ENCODE data around the gene NDUFA3.
"Not testable (repeated sequence)": the region's sequence is repeated elsewhere in the genome, so short reads cannot be mapped to it uniquely, and the experiment has no call there.

Gene NDUFA3

DNA sequence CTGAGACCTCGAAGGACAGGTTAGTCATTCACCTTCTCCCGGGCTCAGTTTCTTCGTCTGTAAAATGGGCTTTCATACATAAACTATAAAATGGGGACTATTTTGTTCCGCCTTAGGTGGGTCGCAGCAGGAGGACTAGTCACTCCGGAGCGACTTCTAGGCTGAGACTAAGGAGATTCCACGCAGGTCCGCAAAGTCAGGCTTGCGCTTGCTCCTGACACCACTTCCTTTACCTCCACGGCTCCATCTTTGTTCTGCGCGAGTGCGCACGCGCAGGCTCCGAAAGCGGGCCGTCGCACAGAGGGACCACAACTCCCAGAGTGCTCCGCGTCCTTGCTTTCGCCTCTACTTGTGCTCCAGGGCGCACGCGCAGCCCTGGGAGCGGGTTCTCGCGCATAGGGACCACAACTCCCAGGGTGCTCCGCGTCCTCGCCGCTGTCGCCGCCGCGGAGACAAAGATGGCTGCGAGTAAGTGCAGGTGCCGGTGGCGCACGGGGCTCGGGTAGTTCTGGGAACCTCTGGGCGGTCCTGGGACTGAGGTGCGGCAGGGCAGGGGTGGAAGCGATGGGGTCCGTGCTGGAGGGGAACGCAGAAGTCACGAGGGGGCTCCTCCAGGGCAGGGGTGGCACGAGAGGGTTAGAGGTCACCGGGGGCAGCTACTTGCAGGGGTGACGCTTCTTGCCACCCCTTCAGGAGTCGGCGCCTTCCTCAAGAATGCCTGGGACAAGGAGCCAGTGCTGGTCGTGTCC lies at the start of gene NDUFA3:
Gene NDUFA3, plus strand, starts transcription at position 435 of the 749 bp plus-strand sequence. Its CDS starts 24 bp downstream, at position 459.
- DNase-seq (ENCODE audit: low spot score) = peak; percentile 99

DNA sequence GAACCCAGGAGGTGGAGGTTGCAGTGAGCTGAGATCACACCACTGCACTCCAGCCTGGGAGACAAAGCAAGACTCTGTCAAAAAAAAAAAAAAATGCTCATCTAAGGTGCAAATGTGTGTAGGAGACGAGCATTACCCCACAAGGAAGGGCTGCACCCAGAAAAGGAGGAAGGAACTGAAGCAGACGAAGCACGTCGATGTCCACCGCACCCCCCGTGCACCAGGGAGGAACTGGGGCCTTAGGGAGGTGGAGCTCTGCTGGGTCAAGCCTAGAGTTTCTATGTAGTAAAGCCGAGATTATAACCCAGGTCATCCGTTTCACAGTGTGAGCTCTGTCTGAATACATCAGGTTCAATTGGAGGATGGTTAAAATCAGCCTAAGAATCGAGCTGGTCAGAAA lies 40.0 kb upstream of the NDUFA3 start:
- DNase-seq (ENCODE audit: low spot score) = no peak

DNA sequence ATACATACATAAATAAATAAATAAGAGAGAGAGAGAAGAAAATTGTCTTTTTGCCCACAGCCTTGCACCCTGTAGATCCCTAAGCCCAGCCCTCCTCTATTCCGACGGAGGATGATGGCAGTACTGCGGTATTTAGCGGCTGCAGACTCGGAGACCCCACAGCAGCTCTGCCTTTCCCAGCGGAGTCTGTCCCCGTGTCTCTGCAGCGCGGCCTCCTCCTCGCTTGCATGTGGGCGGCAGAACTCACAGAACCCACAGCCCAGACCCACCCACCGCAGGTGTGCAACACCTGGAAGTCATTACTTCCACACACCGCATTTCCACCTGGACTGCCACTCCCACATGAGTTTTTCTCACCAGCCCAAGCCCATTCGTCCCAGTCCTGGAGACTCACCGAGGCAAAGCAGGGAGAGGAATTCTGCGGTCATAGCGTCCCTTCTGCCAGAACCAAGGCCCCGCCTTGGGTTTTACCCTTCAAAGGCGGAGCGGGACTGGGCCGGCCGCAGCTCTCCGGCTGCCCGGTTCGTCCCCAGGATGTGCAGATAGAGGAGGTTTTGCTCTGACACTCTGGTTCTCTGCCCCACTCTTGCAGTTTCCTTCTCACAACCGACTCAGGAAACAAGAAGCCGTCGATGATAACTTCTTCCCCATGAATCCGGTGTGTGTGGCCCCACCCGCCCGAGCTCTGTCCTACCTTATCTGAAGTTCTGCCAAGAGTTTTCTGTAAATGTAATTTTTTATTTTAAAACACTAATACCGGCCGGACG lies 39.1 kb upstream of the NDUFA3 start, which contains the start of gene VSTM1:
Gene VSTM1, minus strand, starts transcription at position 548 of the 767 bp plus-strand sequence. Its CDS starts 120 bp downstream, at position 428.
- DNase-seq (ENCODE audit: low spot score) = no peak

GRCh38 chr19:54069470-54069869 lies 33.2 kb upstream of the NDUFA3 start:
- no peak for DNase-seq (ENCODE audit: low spot score)

DNA sequence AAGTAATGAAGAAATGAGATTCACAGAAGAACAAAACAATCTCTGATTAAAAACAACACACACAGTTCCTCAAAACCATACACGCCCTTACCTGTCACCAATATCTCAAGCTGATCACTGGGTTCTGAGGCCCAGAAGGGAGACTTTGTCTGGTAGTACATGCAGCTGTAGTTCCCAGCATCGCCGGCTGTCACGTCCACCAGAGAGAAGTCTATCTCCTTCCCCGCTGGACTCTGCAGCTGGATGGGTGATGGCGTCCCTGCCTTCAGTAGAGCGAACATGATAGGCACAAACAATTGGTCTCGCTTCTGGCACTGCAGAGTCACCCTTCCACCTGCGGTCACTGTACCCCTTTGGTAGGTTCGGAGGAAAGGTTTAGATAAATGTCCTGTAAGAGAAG lies 28.8 kb upstream of the NDUFA3 start:
- DNase-seq (ENCODE audit: low spot score) = no peak

- no peak for DNase-seq (ENCODE audit: low spot score)
Measured at GRCh38 chr19:54074851-54075250, 27.8 kb upstream of the NDUFA3 start.

GRCh38 chr19:54077334-54077733 lies 25.3 kb upstream of the NDUFA3 start:
- DNase-seq (ENCODE audit: low spot score) = no peak

DNA sequence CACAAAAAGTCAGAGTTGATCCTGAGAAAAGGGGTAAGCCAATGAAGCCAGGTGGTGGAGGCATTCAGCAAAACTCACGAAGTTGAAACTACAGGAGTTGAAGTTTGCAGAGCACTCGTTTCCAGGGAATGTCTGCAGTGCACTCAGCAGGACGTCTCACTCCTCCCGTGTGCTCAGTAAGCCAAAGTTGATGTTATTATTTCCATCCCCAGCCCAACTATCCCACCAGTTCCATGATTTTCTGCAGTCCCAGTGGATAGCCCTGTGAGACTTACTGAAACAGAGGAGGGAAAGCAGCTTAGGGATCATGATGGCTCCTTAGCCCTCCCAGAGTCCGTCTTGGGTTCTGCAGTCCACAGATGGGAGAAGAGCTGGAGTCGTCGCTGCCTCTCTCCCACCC lies 21.6 kb upstream of the NDUFA3 start, which contains the start of gene TARM1:
Gene TARM1, minus strand, starts transcription at position 334 of the 400 bp plus-strand sequence. Its CDS starts 25 bp downstream, at position 309.
- DNase-seq (ENCODE audit: low spot score) = no peak

- DNase-seq (ENCODE audit: low spot score) = no peak
Measured at GRCh38 chr19:54084410-54084809, 18.2 kb upstream of the NDUFA3 start.

DNA sequence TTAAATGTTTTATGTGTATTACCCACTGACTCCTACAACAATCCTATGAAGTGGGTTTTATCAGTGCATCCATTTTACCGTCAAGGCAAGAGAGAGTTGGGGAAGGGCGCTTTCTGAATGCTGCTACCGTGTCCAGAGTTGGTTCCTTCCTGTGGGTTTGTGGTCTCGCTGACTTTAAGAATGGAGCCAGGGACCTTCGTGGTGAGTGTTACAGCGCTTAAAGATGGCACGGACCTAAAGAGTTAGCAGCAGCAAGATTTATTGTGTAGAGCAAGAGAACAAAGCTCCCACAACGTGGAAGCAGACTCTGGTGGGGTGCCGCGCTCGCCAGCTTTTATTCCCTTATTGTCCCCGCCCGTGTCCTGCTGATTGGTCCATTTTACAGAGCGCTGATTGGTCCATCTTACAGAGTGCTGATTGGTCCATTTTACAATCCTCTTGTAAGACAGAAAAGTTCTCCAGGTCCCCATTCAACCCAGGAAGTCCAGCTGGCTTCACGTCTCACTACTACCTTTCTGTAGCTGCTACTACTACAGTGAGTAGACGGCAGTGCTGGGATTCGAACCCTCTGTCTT lies 8.1 kb upstream of the NDUFA3 start:
- DNase-seq (ENCODE audit: low spot score) = no peak

DNA sequence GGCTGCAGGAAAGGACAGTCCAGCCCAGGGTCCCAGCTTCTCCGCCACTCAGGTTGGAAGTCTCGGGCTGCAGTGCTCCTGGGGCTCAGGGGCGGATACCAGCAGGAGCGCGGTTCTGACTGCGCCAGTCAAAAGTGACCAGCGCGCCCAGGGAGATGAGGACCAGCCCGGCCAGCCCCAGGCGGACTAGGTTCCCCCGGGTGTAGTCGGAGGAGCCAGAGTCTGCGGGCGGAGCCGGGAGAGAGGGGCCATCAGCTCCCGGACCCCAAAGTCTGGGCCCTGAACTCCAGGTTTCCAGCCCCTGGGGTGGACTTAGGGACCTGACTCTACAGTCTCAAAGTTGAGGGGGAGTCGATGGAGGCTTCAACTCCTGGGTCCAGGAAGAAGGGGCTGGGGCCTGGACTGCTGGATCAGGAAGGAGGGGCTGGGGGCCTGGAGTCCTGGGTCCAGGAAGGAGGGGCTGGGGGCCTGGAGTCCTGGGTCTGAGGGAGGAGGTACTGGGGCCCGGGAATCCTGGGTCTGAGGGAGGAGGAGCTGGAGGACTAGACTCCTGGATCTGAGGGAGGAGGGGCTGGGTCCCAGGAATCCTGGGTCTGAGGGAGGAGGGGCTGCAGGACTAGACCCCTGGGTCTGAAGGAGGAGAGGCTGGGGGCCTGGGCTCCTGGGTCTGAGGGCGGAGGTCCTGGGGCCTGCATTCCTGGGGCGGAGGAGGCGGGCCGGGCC lies 7.4 kb upstream of the NDUFA3 start:
- DNase-seq (ENCODE audit: low spot score) = no peak

GRCh38 chr19:54095859-54096616 lies 6.6 kb upstream of the NDUFA3 start:
- DNase-seq (ENCODE audit: low spot score) = peak; percentile 48

- peak; percentile 29 for DNase-seq (ENCODE audit: low spot score)
Measured at GRCh38 chr19:54096617-54097106, 6.0 kb upstream of the NDUFA3 start.

DNA sequence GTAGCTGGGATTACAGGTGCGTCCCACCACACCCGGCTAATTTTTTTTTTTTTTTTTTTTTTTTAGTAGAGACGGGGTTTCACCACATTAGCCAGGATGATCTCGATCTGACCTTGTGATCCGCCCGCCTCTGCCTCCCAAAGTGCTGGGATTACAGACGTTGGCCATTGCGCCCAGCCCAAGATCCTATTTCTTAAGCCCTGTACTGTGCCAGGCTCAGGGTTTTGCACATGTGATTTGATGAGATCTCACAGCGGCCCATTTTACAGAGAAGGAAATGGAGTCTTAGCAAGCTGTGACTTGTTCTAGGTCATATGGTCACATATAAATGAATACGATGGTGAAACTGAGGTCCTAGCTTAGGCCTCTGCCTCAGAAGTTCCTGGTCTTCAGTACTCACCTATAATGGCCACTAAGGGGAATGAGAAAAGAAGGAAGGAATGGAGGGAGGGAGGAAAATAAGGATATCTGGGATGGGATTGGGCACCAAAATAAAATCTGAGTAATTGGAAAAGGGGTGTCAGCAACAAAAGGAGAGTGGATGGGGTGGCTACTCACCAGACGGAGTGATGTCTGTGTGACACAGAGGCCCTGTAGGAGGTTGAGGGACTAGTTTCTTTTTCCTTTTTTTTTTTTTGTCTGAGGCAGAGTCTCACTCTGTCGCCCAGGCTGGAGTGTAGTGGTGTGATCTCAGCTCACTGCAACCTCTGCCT lies 3.3 kb upstream of the NDUFA3 start:
- DNase-seq (ENCODE audit: low spot score) = no peak

DNA sequence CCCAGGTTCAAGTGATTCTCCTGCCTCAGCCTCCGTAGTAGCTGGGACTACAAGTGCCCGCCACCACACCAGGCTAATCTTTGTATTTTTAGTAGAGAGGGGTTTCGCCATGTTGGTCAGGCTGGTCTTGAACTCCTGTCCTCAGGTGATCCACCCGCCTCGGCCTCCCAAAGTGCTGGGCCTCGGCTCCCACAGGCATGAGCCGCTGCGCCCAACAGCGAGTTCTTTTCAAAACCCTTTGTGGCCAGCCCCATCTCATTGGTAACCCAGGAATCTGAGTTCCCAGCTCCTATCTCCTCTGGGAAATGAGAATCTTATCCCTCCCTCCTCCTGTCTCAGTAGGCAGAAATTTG lies 2.8 kb upstream of the NDUFA3 start:
- not testable (repeated sequence) for DNase-seq (ENCODE audit: low spot score)

- DNase-seq (ENCODE audit: low spot score) = no peak
Measured at GRCh38 chr19:54100561-54100960, 2.1 kb upstream of the NDUFA3 start, which contains the start of gene OSCAR. Gene OSCAR, minus strand, starts transcription at chr19:54100803. Its CDS starts 11 bp downstream, at chr19:54100792.

DNA sequence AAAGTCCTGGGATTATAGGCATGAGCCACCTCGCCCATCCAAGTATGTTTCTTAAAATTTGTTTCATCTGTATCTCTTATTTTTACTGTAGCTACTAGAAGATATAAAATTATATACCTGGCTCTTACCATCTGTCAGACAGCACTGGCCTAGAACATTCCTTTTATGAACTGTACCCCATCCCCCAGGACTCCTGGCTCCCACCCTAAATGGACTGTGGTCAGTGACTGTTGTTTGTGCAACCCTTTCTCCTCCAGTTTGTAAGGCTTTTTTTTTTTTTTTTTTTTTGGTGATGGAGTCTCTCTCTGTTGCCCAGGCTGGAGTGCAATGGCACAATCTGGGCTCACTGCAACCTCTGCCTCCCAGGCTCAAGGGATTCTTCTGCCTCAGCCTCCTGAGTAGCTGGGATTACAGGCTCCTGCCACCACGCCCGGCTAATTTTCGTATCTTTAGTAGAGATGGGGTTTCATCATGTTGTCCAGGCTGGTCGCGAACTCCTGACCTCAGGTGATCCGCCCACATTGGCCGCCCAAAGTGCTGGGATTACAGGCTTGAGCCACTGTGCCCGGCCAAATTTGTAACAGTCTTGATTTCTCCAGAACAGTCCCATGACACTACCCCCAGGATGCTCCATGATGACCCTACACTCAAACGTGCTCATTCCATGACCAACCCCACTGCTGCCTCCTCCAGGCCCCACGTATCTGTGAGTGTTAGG lies 2.5 kb downstream of the NDUFA3 start:
- DNase-seq (ENCODE audit: low spot score) = no peak

DNA sequence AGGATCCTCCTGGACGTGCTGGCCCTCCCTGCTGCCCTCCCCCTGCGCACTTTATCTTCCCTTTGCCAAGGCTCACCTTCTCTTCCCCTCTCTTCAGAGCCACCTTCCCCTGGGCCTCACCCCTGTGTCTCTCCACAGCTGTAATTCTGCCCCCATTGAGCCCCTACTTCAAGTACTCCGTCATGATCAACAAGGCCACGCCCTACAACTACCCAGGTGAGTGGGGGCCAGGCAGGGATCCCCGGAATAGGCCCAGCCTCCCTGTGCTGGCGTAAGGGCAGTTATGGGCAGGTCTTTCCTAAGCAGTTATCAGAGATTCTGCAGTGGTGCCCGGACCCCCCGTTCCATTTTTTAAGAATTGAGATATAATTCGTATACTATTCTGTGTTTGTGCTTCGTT lies 3.1 kb downstream of the NDUFA3 start:
- DNase-seq (ENCODE audit: low spot score) = no peak

DNA sequence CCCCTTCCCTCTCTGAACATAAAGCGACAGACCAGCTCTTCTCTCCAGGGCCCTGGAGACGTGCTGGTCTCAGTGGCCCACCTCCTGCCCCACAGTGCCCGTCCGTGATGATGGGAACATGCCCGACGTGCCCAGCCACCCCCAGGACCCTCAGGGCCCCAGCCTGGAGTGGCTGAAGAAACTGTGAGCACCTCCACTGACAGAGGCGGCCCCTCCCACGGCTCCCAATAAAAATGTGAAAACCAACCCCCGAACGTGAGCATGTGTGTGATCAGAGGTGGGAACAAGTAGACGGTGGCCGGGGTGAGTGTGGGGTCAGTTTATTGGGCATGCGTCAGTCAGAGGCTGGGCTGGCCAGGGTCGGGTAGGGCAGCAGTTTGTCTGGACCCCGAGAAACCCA lies 4.1 kb downstream of the NDUFA3 start:
- no peak for DNase-seq (ENCODE audit: low spot score)
